Natural killer cell (primary cell): ENCODE results near the gene DDX24. TPM values are rescaled to one million over a fixed set of nuclear protein-coding genes. Genes with fewer than 3 reads are reported as not detected.
A peak's percentile ranks its signal among the peaks of the same experiment; 100 is the strongest.

Experiments
- ATAC-seq, 3 donors: fragments of 150-1000 bp in 2 of 3; fragments of 200-7000 bp in 1 of 3; cut with Tn5 transposase; 1 replicate in 1 of 3; 2 replicates in 2 of 3; pipeline ENCODE4 v1.10.0; 2021; ENCODE audit warnings: mild to moderate bottlenecking in 2 of 3, moderate library complexity in 2 of 3
- DNase-seq, 2 donors: peaks; one replicate each; pipeline versions ENCODE4 v3.0.0 to v3.0.0-alpha.2; 2013 to 2021; ENCODE audit warnings: mixed read lengths in 1 of 2
- H3K27ac ChIP-seq: one replicate; pipeline ENCODE4 v1.5.1; 2013; ENCODE audit warnings: mild to moderate bottlenecking, low read length
- H3K27me3 ChIP-seq: one replicate; pipeline ENCODE4 v1.6.1; 2013; ENCODE audit warnings: low read length; ENCODE audit not compliant: control insufficient read depth, insufficient read depth
- H3K36me3 ChIP-seq: one replicate; pipeline ENCODE4 v1.6.1; 2013; ENCODE audit warnings: low read length; ENCODE audit not compliant: control insufficient read depth, insufficient read depth
- H3K4me1 ChIP-seq: one replicate; pipeline ENCODE4 v1.6.1; 2013; ENCODE audit warnings: low read length; ENCODE audit not compliant: control insufficient read depth, insufficient read depth
- H3K4me3 ChIP-seq: one replicate; pipeline ENCODE4 v1.5.1; 2013; ENCODE audit warnings: low read length
- H3K9me3 ChIP-seq: one replicate; pipeline ENCODE4 v1.6.1; 2013; ENCODE audit warnings: low read length; ENCODE audit not compliant: control insufficient read depth, insufficient read depth
- H3K27ac Mint-ChIP-seq, 2 donors: one replicate each; pipeline ENCODE4 v1.8.0; 2022; ENCODE audit warnings: mild to moderate bottlenecking in 2 of 2, mixed read lengths in 2 of 2, moderate library complexity in 1 of 2
- H3K27me3 Mint-ChIP-seq, 2 donors: one replicate each; pipeline ENCODE4 v1.8.0; 2022; ENCODE audit warnings: low read depth in 2 of 2, mixed read lengths in 2 of 2
- H3K36me3 Mint-ChIP-seq: one replicate; pipeline ENCODE4 v1.8.0; 2022; ENCODE audit warnings: mixed read lengths
- H3K4me1 Mint-ChIP-seq, 2 donors: one replicate each; pipeline ENCODE4 v1.8.0; 2022; ENCODE audit warnings: mixed read lengths in 2 of 2
- H3K4me3 Mint-ChIP-seq: one replicate; pipeline ENCODE4 v1.8.0; 2022; ENCODE audit warnings: mild to moderate bottlenecking, moderate library complexity, mixed read lengths
- H3K9me3 Mint-ChIP-seq, 2 donors: one replicate each; pipeline ENCODE4 v1.8.0; 2022; ENCODE audit warnings: mixed read lengths in 2 of 2
- WGBS: methylation state at CpG from one replicate; pipeline ENCODE4 v1.1.7; 2013; ENCODE audit warnings: missing lambda C conversion rate; ENCODE audit not compliant: insufficient coverage; 5-methylcytosine and 5-hydroxymethylcytosine counted together
- intact Hi-C: fragments of 100-400 bp; cut with micrococcal nuclease; formaldehyde crosslinking; loops from one replicate; pipeline ENCODE4 v1.14.2; 2022
- total RNA-seq, 4 donors: library from RNA; stranded (reverse); fragments of 120-200 nt in 1 of 4; gene quantifications; one replicate each; pipeline versions ENCODE4 v1.2.3 to v1.2.4, GENCODE V29; 2013 to 2022
- TF ChIP-seq, protein P1 (sequence below): fragments of 200-600 bp; IDR thresholded peaks from one replicate; pipeline ENCODE4 v1.8.0; 2022; ENCODE audit warnings: antibody characterized with exemption

Gene DDX24
- total RNA-seq, 3 donors from 2014 or later (not counting 1 experiment from before 2014, with no cell fraction given) = 250 to 357 (median 296) TPM

DNA sequence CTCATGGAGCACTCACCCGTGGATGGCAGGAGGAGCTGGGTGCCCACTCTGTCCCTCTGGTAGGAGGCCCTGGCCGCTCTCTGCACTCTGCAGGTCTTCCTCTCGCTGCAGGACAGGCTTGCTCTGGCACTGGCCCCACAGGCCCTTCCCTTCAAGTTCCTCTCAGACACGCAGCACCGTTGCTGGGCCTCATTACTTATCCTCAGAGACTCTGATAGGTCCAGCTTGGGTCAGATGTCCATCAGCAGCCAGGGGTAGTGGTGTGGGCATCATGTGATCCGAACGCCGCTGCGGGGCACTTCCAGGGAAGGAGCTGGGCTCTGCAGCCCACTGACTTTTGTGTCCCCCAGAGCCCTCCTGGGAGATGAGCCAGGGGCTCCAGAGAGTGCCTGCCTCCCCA is 43.0 kb downstream of the DDX24 start:
- H3K36me3 Mint-ChIP-seq = no peaks in the 10 kb centered on the region
- Histone ChIP-seq H3K4me3 (no peak overlapping the region), H3K36me3 (no peaks in the 10 kb centered on the region), H3K27ac (no peak overlapping the region), H3K4me1 (no peaks in the 10 kb centered on the region), H3K9me3 (no peaks in the 10 kb centered on the region), H3K27me3 (no peaks in the 10 kb centered on the region)
- no peak overlapping the region for H3K4me3 Mint-ChIP-seq
- WGBS = 90% methylated on average over 9 of the region's 9 CpGs
- intact Hi-C loops = no loop called here
- ATAC-seq (no peak), DNase-seq (no peak)
- peaks cover 5% of the 10 kb centered on the region in 2 donors for H3K4me1 Mint-ChIP-seq
- no peaks in the 10 kb centered on the region for H3K9me3 Mint-ChIP-seq
- H3K27me3 Mint-ChIP-seq = peaks cover 4 to 6% of the 10 kb centered on the region in 2 donors
- H3K27ac Mint-ChIP-seq = no peak overlapping the region
- TF ChIP-seq, protein P1, sequence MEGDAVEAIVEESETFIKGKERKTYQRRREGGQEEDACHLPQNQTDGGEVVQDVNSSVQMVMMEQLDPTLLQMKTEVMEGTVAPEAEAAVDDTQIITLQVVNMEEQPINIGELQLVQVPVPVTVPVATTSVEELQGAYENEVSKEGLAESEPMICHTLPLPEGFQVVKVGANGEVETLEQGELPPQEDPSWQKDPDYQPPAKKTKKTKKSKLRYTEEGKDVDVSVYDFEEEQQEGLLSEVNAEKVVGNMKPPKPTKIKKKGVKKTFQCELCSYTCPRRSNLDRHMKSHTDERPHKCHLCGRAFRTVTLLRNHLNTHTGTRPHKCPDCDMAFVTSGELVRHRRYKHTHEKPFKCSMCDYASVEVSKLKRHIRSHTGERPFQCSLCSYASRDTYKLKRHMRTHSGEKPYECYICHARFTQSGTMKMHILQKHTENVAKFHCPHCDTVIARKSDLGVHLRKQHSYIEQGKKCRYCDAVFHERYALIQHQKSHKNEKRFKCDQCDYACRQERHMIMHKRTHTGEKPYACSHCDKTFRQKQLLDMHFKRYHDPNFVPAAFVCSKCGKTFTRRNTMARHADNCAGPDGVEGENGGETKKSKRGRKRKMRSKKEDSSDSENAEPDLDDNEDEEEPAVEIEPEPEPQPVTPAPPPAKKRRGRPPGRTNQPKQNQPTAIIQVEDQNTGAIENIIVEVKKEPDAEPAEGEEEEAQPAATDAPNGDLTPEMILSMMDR = no peak

DNA sequence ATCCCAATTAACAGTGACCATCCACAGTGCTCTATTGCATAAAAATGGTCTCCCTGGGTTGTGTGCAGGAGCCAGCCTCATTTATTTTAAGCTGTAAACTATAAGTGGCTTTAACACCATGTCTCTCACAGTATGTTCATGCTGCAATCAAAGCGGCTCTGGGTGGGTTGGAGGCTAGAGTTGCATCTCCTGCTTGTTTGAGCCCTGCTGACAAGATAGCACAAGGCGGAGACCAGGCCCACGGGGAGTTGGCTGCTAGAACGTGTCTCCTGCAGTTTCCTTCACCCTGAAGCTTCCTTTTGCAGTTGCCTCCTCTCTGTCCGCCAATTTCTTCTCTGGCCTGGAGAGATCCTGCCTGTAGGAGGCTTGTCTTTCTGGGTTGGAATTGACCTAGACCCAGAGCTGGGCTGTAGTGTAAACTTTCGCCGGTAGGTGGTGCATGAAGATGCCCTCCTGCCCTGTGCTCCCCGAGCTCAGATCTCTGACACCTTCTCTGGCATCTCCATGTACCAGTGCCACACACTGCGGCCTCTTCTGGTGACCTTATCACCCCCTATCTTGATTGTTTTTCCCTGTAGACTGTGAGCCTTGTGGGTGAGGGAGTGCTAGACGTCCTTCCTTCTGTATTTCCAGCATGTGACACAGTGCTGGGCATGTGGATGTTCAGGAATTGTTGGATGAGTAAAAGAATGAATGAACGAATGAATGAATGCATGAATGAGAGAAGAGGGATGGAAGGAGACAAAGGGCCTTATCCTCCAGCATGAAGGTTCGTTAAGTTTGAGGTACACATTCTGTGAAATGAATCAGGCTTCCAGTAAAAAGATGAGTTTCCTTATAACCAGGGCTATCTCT is 44.5 kb downstream of the DDX24 start:
- H3K9me3 ChIP-seq = no peaks in the 10 kb centered on the region
- TF ChIP-seq, protein P1 = peak; percentile 74
- no peak overlapping the region for H3K27ac Mint-ChIP-seq
- H3K4me3 Mint-ChIP-seq = no peak overlapping the region
- DNase-seq = peak; percentile 71 to 88
- intact Hi-C loops = loop anchor here (1.0 kb wide), 2 partner anchors 100 to 144 kb away; no protein-coding TSS in a partner anchor
- H3K27ac ChIP-seq = no peak overlapping the region
- peaks cover 4 to 6% of the 10 kb centered on the region in 2 donors for H3K27me3 Mint-ChIP-seq
- H3K4me3 ChIP-seq = no peak overlapping the region
- no peaks in the 10 kb centered on the region for H3K9me3 Mint-ChIP-seq
- H3K36me3 Mint-ChIP-seq = no peaks in the 10 kb centered on the region
- H3K4me1 ChIP-seq = no peaks in the 10 kb centered on the region
- H3K4me1 Mint-ChIP-seq = peaks cover 5% of the 10 kb centered on the region in 2 donors
- H3K27me3 ChIP-seq = no peaks in the 10 kb centered on the region
- WGBS = 37% methylated on average over 11 of the region's 12 CpGs
- no peaks in the 10 kb centered on the region for H3K36me3 ChIP-seq
- ATAC-seq = peak; percentile 88 to 100 (median 96)

- Mint-ChIP-seq H3K27me3 (peaks cover 6 to 8% of the 10 kb centered on the region in 2 donors), H3K27ac (no peak overlapping the region), H3K4me1 (peaks cover 5% of the 10 kb centered on the region in 2 donors), H3K4me3 (no peak overlapping the region), H3K9me3 (no peaks in the 10 kb centered on the region), H3K36me3 (no peaks in the 10 kb centered on the region)
- Histone ChIP-seq H3K4me3 (no peak overlapping the region), H3K27ac (no peak overlapping the region), H3K4me1 (no peaks in the 10 kb centered on the region), H3K36me3 (no peaks in the 10 kb centered on the region), H3K9me3 (no peaks in the 10 kb centered on the region), H3K27me3 (no peaks in the 10 kb centered on the region)
- intact Hi-C loops = no loop called here
- TF ChIP-seq, protein P1 = no peak
- DNase-seq = no peak
- 64% methylated on average over 2 of the region's 3 CpGs for WGBS
- ATAC-seq = no peak
These were observed 46.1 kb downstream of the DDX24 start for GRCh38 chr14:94034886-94035285.
